ENCODE results near the gene PLPPR4.

PLPPR4 gene

DNA sequence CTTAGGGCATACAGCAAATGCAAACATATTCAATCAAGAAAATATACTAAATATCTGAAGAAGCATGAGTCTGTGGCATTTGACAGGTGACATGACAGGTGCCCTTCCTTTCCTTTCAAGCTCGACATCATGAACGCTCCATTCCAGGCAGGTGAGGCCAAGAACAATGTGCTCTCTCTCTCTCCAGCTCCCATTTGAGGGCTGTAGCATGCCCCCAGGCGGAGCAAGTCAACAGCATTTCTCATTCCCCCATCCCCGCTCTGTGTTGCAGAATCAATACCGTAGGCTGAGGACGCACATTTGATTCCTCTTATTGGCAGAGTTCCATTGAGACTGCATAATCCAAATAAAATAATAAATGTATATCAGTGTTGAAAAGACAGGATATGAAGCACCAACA lies 24.6 kb upstream of the PLPPR4 start:
- no peak overlapping the region for H3K18ac ChIP-seq (ENCODE audit: low read length)
- H4K91ac ChIP-seq (ENCODE audit: low read depth, low read length, poor library complexity): no peak overlapping the region
- H2BK15ac ChIP-seq (ENCODE audit: low read length): no peak overlapping the region
- no peak overlapping the region for H2BK12ac ChIP-seq (ENCODE audit: low read length)
- H3K27me3 ChIP-seq (ENCODE audit: control insufficient read depth in 3 of 3, insufficient read depth in 3 of 3, low read depth in 1 of 3, low read length in 3 of 3): no peaks in the 10 kb centered on the region
- no CpG with 5 or more reads among the region's 6 CpGs for WGBS, 2 donors (ENCODE audit: extremely low coverage in 2 of 2, insufficient read length in 2 of 2, insufficient replicate concordance in 1 of 2)
- no peak overlapping the region for H3K27ac ChIP-seq (replicated peaks; ENCODE audit: low read length)
- H3K4ac ChIP-seq (ENCODE audit: low read length): no peak overlapping the region
- H3K9me3 ChIP-seq (replicated peaks in 1 of 2; ENCODE audit: control insufficient read depth in 2 of 2, insufficient read depth in 1 of 2, low read depth in 1 of 2, low read length in 2 of 2): no peaks in the 10 kb centered on the region
- H3K14ac ChIP-seq (ENCODE audit: low read length): no peak overlapping the region
- H3K79me1 ChIP-seq (ENCODE audit: low read depth, low read length): no peaks in the 10 kb centered on the region
- H2AFZ ChIP-seq (ENCODE audit: low read length): no peak overlapping the region
- H3K4me2 ChIP-seq (ENCODE audit: insufficient read depth, low read length, poor library complexity, severe bottlenecking): no peak overlapping the region
- no peak overlapping the region for H4K8ac ChIP-seq (ENCODE audit: low read depth, low read length)
- H2BK5ac ChIP-seq (ENCODE audit: low read length): no peak overlapping the region
- H3K9ac ChIP-seq (ENCODE audit: low read depth, low read length, poor library complexity): no peak overlapping the region
- H2BK120ac ChIP-seq (ENCODE audit: low read depth, low read length): no peak overlapping the region
- H3K4me3 ChIP-seq (ENCODE audit: low read length in 2 of 2): no peak overlapping the region
- no peak overlapping the region for H3K23ac ChIP-seq (ENCODE audit: low read depth, low read length, poor library complexity)
- H3K36me3 ChIP-seq (replicated peaks in 1 of 2; ENCODE audit: control insufficient read depth in 2 of 2, insufficient read depth in 2 of 2, low read length in 2 of 2): no peaks in the 10 kb centered on the region
- no peaks in the 10 kb centered on the region for H3K4me1 ChIP-seq (ENCODE audit: control insufficient read depth in 2 of 2, insufficient read depth in 1 of 2, low read depth in 1 of 2, low read length in 2 of 2)
- H2AK5ac ChIP-seq (ENCODE audit: low read depth, low read length): no peak overlapping the region
- DNase-seq (ENCODE audit: low spot score): no peak

DNA sequence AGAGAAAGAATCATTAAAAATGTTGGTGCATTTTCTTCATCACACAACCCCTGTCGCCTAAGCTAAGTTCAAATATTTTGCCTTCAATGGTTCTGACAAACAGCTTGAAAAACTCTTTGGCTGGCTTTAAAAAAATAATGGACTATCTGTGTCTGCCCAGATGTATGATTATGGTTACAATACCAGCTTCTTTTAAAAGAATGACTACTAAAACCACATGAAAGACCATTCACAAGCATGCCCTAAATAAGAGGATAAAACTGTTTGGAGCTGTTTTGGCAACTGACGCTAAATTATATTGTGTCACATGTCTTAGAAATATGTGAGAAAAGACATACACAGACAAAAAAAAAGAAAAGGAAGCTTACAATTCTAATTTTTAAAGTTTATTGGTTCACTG lies 23.7 kb upstream of the PLPPR4 start:
- no peak overlapping the region for H3K4me3 ChIP-seq (ENCODE audit: low read length in 2 of 2)
- H4K91ac ChIP-seq (ENCODE audit: low read depth, low read length, poor library complexity): no peak overlapping the region
- H3K18ac ChIP-seq (ENCODE audit: low read length): no peak overlapping the region
- no peak overlapping the region for H3K14ac ChIP-seq (ENCODE audit: low read length)
- H3K4ac ChIP-seq (ENCODE audit: low read length): no peak overlapping the region
- H2BK15ac ChIP-seq (ENCODE audit: low read length): no peak overlapping the region
- H3K27me3 ChIP-seq (ENCODE audit: control insufficient read depth in 3 of 3, insufficient read depth in 3 of 3, low read depth in 1 of 3, low read length in 3 of 3): no peaks in the 10 kb centered on the region
- no peak for DNase-seq (ENCODE audit: low spot score)
- H3K27ac ChIP-seq (replicated peaks; ENCODE audit: low read length): no peak overlapping the region
- no peaks in the 10 kb centered on the region for H3K9me3 ChIP-seq (replicated peaks in 1 of 2; ENCODE audit: control insufficient read depth in 2 of 2, insufficient read depth in 1 of 2, low read depth in 1 of 2, low read length in 2 of 2)
- H2BK12ac ChIP-seq (ENCODE audit: low read length): no peak overlapping the region
- H4K8ac ChIP-seq (ENCODE audit: low read depth, low read length): no peak overlapping the region
- no peak overlapping the region for H2BK120ac ChIP-seq (ENCODE audit: low read depth, low read length)
- no peak overlapping the region for H2AK5ac ChIP-seq (ENCODE audit: low read depth, low read length)
- no peaks in the 10 kb centered on the region for H3K36me3 ChIP-seq (replicated peaks in 1 of 2; ENCODE audit: control insufficient read depth in 2 of 2, insufficient read depth in 2 of 2, low read length in 2 of 2)
- no peak overlapping the region for H3K9ac ChIP-seq (ENCODE audit: low read depth, low read length, poor library complexity)
- H3K4me2 ChIP-seq (ENCODE audit: insufficient read depth, low read length, poor library complexity, severe bottlenecking): no peak overlapping the region
- WGBS, 2 donors (ENCODE audit: extremely low coverage in 2 of 2, insufficient read length in 2 of 2, insufficient replicate concordance in 1 of 2): no CpG with 5 or more reads among the region's 2 CpGs
- H3K4me1 ChIP-seq (ENCODE audit: control insufficient read depth in 2 of 2, insufficient read depth in 1 of 2, low read depth in 1 of 2, low read length in 2 of 2): no peaks in the 10 kb centered on the region
- H2BK5ac ChIP-seq (ENCODE audit: low read length): no peak overlapping the region
- H2AFZ ChIP-seq (ENCODE audit: low read length): no peak overlapping the region
- no peak overlapping the region for H3K23ac ChIP-seq (ENCODE audit: low read depth, low read length, poor library complexity)
- no peaks in the 10 kb centered on the region for H3K79me1 ChIP-seq (ENCODE audit: low read depth, low read length)

DNA sequence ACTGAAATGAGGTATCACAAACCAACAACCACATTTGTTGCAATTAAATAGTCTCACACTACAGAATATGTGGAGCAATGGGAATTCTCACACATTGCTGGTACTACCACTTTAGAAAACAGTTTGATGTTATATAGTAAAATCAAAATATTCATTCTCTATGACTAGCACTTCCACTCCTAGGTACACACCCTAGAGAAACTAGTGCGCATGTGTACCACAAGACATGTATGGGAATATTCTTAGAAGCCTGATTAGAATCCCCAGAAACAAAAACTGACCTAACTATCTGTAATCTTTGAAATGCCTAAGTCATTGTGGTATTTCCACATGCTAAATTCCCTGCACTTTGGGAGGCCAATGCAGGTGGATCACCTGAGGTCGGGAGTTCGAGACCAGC lies 18.1 kb upstream of the PLPPR4 start:
- no peaks in the 10 kb centered on the region for H3K4me1 ChIP-seq (ENCODE audit: control insufficient read depth in 2 of 2, insufficient read depth in 1 of 2, low read depth in 1 of 2, low read length in 2 of 2)
- no peak overlapping the region for H3K4ac ChIP-seq (ENCODE audit: low read length)
- H4K91ac ChIP-seq (ENCODE audit: low read depth, low read length, poor library complexity): no peak overlapping the region
- H3K27me3 ChIP-seq (ENCODE audit: control insufficient read depth in 3 of 3, insufficient read depth in 3 of 3, low read depth in 1 of 3, low read length in 3 of 3): no peaks in the 10 kb centered on the region
- H3K27ac ChIP-seq (replicated peaks; ENCODE audit: low read length): no peak overlapping the region
- no peak for DNase-seq (ENCODE audit: low spot score)
- no peaks in the 10 kb centered on the region for H3K36me3 ChIP-seq (replicated peaks in 1 of 2; ENCODE audit: control insufficient read depth in 2 of 2, insufficient read depth in 2 of 2, low read length in 2 of 2)
- no peak overlapping the region for H2AK5ac ChIP-seq (ENCODE audit: low read depth, low read length)
- H3K23ac ChIP-seq (ENCODE audit: low read depth, low read length, poor library complexity): no peak overlapping the region
- no peak overlapping the region for H2BK120ac ChIP-seq (ENCODE audit: low read depth, low read length)
- no peaks in the 10 kb centered on the region for H3K9me3 ChIP-seq (replicated peaks in 1 of 2; ENCODE audit: control insufficient read depth in 2 of 2, insufficient read depth in 1 of 2, low read depth in 1 of 2, low read length in 2 of 2)
- WGBS, 2 donors (ENCODE audit: extremely low coverage in 2 of 2, insufficient read length in 2 of 2, insufficient replicate concordance in 1 of 2): no CpG with 5 or more reads among the region's 3 CpGs
- H3K9ac ChIP-seq (ENCODE audit: low read depth, low read length, poor library complexity): no peak overlapping the region
- H3K18ac ChIP-seq (ENCODE audit: low read length): no peak overlapping the region
- H4K8ac ChIP-seq (ENCODE audit: low read depth, low read length): no peak overlapping the region
- H2AFZ ChIP-seq (ENCODE audit: low read length): no peak overlapping the region
- no peak overlapping the region for H2BK12ac ChIP-seq (ENCODE audit: low read length)
- H3K14ac ChIP-seq (ENCODE audit: low read length): no peak overlapping the region
- no peaks in the 10 kb centered on the region for H3K79me1 ChIP-seq (ENCODE audit: low read depth, low read length)
- no peak overlapping the region for H2BK5ac ChIP-seq (ENCODE audit: low read length)
- no peak overlapping the region for H3K4me2 ChIP-seq (ENCODE audit: insufficient read depth, low read length, poor library complexity, severe bottlenecking)
- H2BK15ac ChIP-seq (ENCODE audit: low read length): no peak overlapping the region
- H3K4me3 ChIP-seq (ENCODE audit: low read length in 2 of 2): no peak overlapping the region

DNA sequence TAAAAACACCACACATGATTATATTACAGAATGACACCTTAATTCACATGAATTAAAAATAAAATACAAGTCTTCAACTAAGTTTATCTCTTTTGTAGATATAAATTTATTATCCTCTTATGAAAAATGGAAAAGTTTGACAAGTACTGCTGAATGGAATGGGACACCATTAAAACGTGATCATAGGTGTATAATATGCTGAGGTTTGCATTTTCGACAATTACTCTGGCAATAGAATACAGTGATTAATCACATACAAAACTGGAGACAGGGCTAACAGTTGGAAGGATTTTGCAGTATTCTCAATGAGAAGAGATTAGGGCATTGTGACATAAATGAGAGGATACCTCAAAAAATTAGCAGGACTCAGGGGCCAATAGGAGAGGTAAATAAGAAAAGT lies 17.1 kb upstream of the PLPPR4 start:
- Histone ChIP-seq H3K9ac (ENCODE audit: low read depth, low read length, poor library complexity) (no peak overlapping the region), H3K27me3 (ENCODE audit: control insufficient read depth in 3 of 3, insufficient read depth in 3 of 3, low read depth in 1 of 3, low read length in 3 of 3) (no peaks in the 10 kb centered on the region), H3K27ac (replicated peaks; ENCODE audit: low read length) (no peak overlapping the region), H4K8ac (ENCODE audit: low read depth, low read length) (no peak overlapping the region), H2BK5ac (ENCODE audit: low read length) (no peak overlapping the region), H3K4me1 (ENCODE audit: control insufficient read depth in 2 of 2, insufficient read depth in 1 of 2, low read depth in 1 of 2, low read length in 2 of 2) (no peaks in the 10 kb centered on the region), H3K36me3 (replicated peaks in 1 of 2; ENCODE audit: control insufficient read depth in 2 of 2, insufficient read depth in 2 of 2, low read length in 2 of 2) (no peaks in the 10 kb centered on the region), H3K79me1 (ENCODE audit: low read depth, low read length) (no peaks in the 10 kb centered on the region), H3K23ac (ENCODE audit: low read depth, low read length, poor library complexity) (no peak overlapping the region), H4K91ac (ENCODE audit: low read depth, low read length, poor library complexity) (no peak overlapping the region), H2BK15ac (ENCODE audit: low read length) (no peak overlapping the region), H2BK120ac (ENCODE audit: low read depth, low read length) (no peak overlapping the region), H3K18ac (ENCODE audit: low read length) (no peak overlapping the region), H2AFZ (ENCODE audit: low read length) (no peak overlapping the region), H3K4me3 (ENCODE audit: low read length in 2 of 2) (no peak overlapping the region), H2BK12ac (ENCODE audit: low read length) (no peak overlapping the region), H3K14ac (ENCODE audit: low read length) (no peak overlapping the region), H3K4ac (ENCODE audit: low read length) (no peak overlapping the region), H2AK5ac (ENCODE audit: low read depth, low read length) (no peak overlapping the region), H3K4me2 (ENCODE audit: insufficient read depth, low read length, poor library complexity, severe bottlenecking) (no peak overlapping the region), H3K9me3 (replicated peaks in 1 of 2; ENCODE audit: control insufficient read depth in 2 of 2, insufficient read depth in 1 of 2, low read depth in 1 of 2, low read length in 2 of 2) (no peaks in the 10 kb centered on the region)
- no CpG with 5 or more reads among the region's 2 CpGs for WGBS, 2 donors (ENCODE audit: extremely low coverage in 2 of 2, insufficient read length in 2 of 2, insufficient replicate concordance in 1 of 2)
- no peak for DNase-seq (ENCODE audit: low spot score)

Data from neuronal stem cell (in vitro differentiated cells).